ENCODE data around the gene ATG7.
"Not testable (repeated sequence)": the region's sequence is repeated elsewhere in the genome, so short reads cannot be mapped to it uniquely, and the experiment has no call there.

Gene ATG7

GRCh38 chr3:11391174-11391879 is 119.1 kb downstream of the ATG7 start:
- no peaks in the 10 kb centered on the region for H3K9me3 Mint-ChIP-seq
- no peaks in the 10 kb centered on the region for H3K27me3 Mint-ChIP-seq
- H3K4me1 Mint-ChIP-seq (ENCODE audit: low read depth), result peaks cover 28% of the 10 kb centered on the region
- peak overlapping the region; percentile 6 for H3K27ac Mint-ChIP-seq
- H3K36me3 Mint-ChIP-seq (ENCODE audit: low read depth), result peaks cover 39% of the 10 kb centered on the region
- H3K4me3 Mint-ChIP-seq, result no peak overlapping the region

GRCh38 chr3:11392014-11392859 is 120.0 kb downstream of the ATG7 start:
- Mint-ChIP-seq H3K9me3 (no peaks in the 10 kb centered on the region), H3K36me3 (ENCODE audit: low read depth) (peaks cover 35% of the 10 kb centered on the region), H3K4me3 (no peak overlapping the region), H3K4me1 (ENCODE audit: low read depth) (peaks cover 28% of the 10 kb centered on the region), H3K27me3 (no peaks in the 10 kb centered on the region), H3K27ac (no peak overlapping the region)

GRCh38 chr3:11392860-11393114 is 120.6 kb downstream of the ATG7 start:
- Mint-ChIP-seq H3K4me3 (no peak overlapping the region), H3K36me3 (ENCODE audit: low read depth) (peaks cover 32% of the 10 kb centered on the region), H3K9me3 (no peaks in the 10 kb centered on the region), H3K27ac (no peak overlapping the region), H3K4me1 (ENCODE audit: low read depth) (peaks cover 28% of the 10 kb centered on the region), H3K27me3 (no peaks in the 10 kb centered on the region)

- Mint-ChIP-seq H3K27ac (no peak overlapping the region), H3K4me1 (ENCODE audit: low read depth) (peaks cover 28% of the 10 kb centered on the region), H3K36me3 (ENCODE audit: low read depth) (peaks cover 32% of the 10 kb centered on the region), H3K4me3 (no peak overlapping the region), H3K9me3 (no peaks in the 10 kb centered on the region), H3K27me3 (no peaks in the 10 kb centered on the region)
Observed at GRCh38 chr3:11393401-11393800, 121.2 kb downstream of the ATG7 start.

GRCh38 chr3:11394392-11394791 is 122.2 kb downstream of the ATG7 start:
- H3K27ac Mint-ChIP-seq, result no peak overlapping the region
- H3K4me1 Mint-ChIP-seq (ENCODE audit: low read depth), result peaks cover 28% of the 10 kb centered on the region
- no peak overlapping the region for H3K4me3 Mint-ChIP-seq
- H3K27me3 Mint-ChIP-seq, result no peaks in the 10 kb centered on the region
- no peaks in the 10 kb centered on the region for H3K9me3 Mint-ChIP-seq
- H3K36me3 Mint-ChIP-seq (ENCODE audit: low read depth), result peaks cover 31% of the 10 kb centered on the region

- Mint-ChIP-seq H3K9me3 (peaks cover 3% of the 10 kb centered on the region), H3K4me1 (ENCODE audit: low read depth) (no peaks in the 10 kb centered on the region), H3K27me3 (no peaks in the 10 kb centered on the region), H3K4me3 (no peak overlapping the region), H3K36me3 (ENCODE audit: low read depth) (peaks cover 26% of the 10 kb centered on the region), H3K27ac (no peak overlapping the region)
Observed at GRCh38 chr3:11400213-11400612, 128.0 kb downstream of the ATG7 start.

GRCh38 chr3:11401434-11401833 is 129.2 kb downstream of the ATG7 start:
- Mint-ChIP-seq H3K4me1 (ENCODE audit: low read depth) (no peaks in the 10 kb centered on the region), H3K9me3 (peaks cover 3% of the 10 kb centered on the region), H3K27ac (no peak overlapping the region), H3K4me3 (no peak overlapping the region), H3K27me3 (no peaks in the 10 kb centered on the region), H3K36me3 (ENCODE audit: low read depth) (peaks cover 34% of the 10 kb centered on the region)

- Mint-ChIP-seq H3K4me1 (ENCODE audit: low read depth) (no peaks in the 10 kb centered on the region), H3K36me3 (ENCODE audit: low read depth) (peaks cover 71% of the 10 kb centered on the region), H3K27ac (no peak overlapping the region), H3K27me3 (no peaks in the 10 kb centered on the region), H3K9me3 (peaks cover 15% of the 10 kb centered on the region), H3K4me3 (no peak overlapping the region)
Observed at GRCh38 chr3:11405323-11405722, 133.1 kb downstream of the ATG7 start.

- H3K4me3 Mint-ChIP-seq, result no peak overlapping the region
- H3K9me3 Mint-ChIP-seq, result peaks cover 23% of the 10 kb centered on the region
- H3K27ac Mint-ChIP-seq, result no peak overlapping the region
- H3K27me3 Mint-ChIP-seq, result no peaks in the 10 kb centered on the region
- H3K36me3 Mint-ChIP-seq (ENCODE audit: low read depth), result peaks cover 87% of the 10 kb centered on the region
- no peaks in the 10 kb centered on the region for H3K4me1 Mint-ChIP-seq (ENCODE audit: low read depth)
Observed at GRCh38 chr3:11407644-11408043, 135.4 kb downstream of the ATG7 start.

- H3K4me1 Mint-ChIP-seq (ENCODE audit: low read depth); H3K27ac Mint-ChIP-seq; H3K4me3 Mint-ChIP-seq; H3K27me3 Mint-ChIP-seq: not testable (repeated sequence)
- H3K36me3 Mint-ChIP-seq (ENCODE audit: low read depth), result peaks cover 84% of the 10 kb centered on the region
- H3K9me3 Mint-ChIP-seq, result peaks cover 27% of the 10 kb centered on the region
Observed at GRCh38 chr3:11408324-11408859, 136.2 kb downstream of the ATG7 start.

- H3K4me1 Mint-ChIP-seq (ENCODE audit: low read depth), result peaks cover 13% of the 10 kb centered on the region
- no peak overlapping the region for H3K4me3 Mint-ChIP-seq
- no peak overlapping the region for H3K27ac Mint-ChIP-seq
- H3K36me3 Mint-ChIP-seq (ENCODE audit: low read depth), result peaks cover 75% of the 10 kb centered on the region
- peaks cover 31% of the 10 kb centered on the region for H3K9me3 Mint-ChIP-seq
- H3K27me3 Mint-ChIP-seq, result no peaks in the 10 kb centered on the region
Observed at GRCh38 chr3:11410564-11410963, 138.4 kb downstream of the ATG7 start.

GRCh38 chr3:11411956-11412355 is 139.8 kb downstream of the ATG7 start:
- Mint-ChIP-seq H3K9me3 (peaks cover 31% of the 10 kb centered on the region), H3K27me3 (no peaks in the 10 kb centered on the region), H3K36me3 (ENCODE audit: low read depth) (peaks cover 62% of the 10 kb centered on the region), H3K4me3 (no peak overlapping the region), H3K27ac (no peak overlapping the region), H3K4me1 (ENCODE audit: low read depth) (peaks cover 13% of the 10 kb centered on the region)

- Mint-ChIP-seq H3K4me1 (ENCODE audit: low read depth) (peaks cover 13% of the 10 kb centered on the region), H3K36me3 (ENCODE audit: low read depth) (peaks cover 53% of the 10 kb centered on the region), H3K4me3 (no peak overlapping the region), H3K9me3 (peaks cover 28% of the 10 kb centered on the region), H3K27me3 (no peaks in the 10 kb centered on the region), H3K27ac (no peak overlapping the region)
Observed at GRCh38 chr3:11413071-11413470, 140.9 kb downstream of the ATG7 start.

- Mint-ChIP-seq H3K27me3 (no peaks in the 10 kb centered on the region), H3K4me3 (no peak overlapping the region), H3K27ac (no peak overlapping the region), H3K4me1 (ENCODE audit: low read depth) (peaks cover 17% of the 10 kb centered on the region), H3K9me3 (peaks cover 19% of the 10 kb centered on the region), H3K36me3 (ENCODE audit: low read depth) (peaks cover 33% of the 10 kb centered on the region)
Observed at GRCh38 chr3:11415099-11415498, 142.9 kb downstream of the ATG7 start.

GRCh38 chr3:11420066-11420465 is 147.9 kb downstream of the ATG7 start:
- H3K27me3 Mint-ChIP-seq, result no peaks in the 10 kb centered on the region
- H3K9me3 Mint-ChIP-seq, result no peaks in the 10 kb centered on the region
- no peak overlapping the region for H3K27ac Mint-ChIP-seq
- H3K4me1 Mint-ChIP-seq (ENCODE audit: low read depth), result peaks cover 8% of the 10 kb centered on the region
- no peak overlapping the region for H3K4me3 Mint-ChIP-seq
- H3K36me3 Mint-ChIP-seq (ENCODE audit: low read depth), result peaks cover 9% of the 10 kb centered on the region
